ENCODE data around the gene P3H1. TPM values are rescaled to one million over a fixed set of nuclear protein-coding genes. Genes with fewer than 3 reads are reported as not detected.

The P3H1 gene
- polyA plus RNA-seq, 1 of the 3 experiments (the other 2 are of a cell fraction) = 66.8 TPM

- Histone ChIP-seq H3K4me2 (no peak overlapping the region), H3K9me3 (no peaks in the 10 kb centered on the region), H3K27me3 (ENCODE audit: insufficient read depth) (no peaks in the 10 kb centered on the region), H2AFZ (ENCODE audit: low read depth) (no peak overlapping the region), H3K36me3 (replicated peaks in 1 of 2; ENCODE audit: control insufficient read depth in 1 of 2, insufficient read depth in 2 of 2, low read length in 1 of 2) (peaks cover 0 to 5% of the 10 kb centered on the region in 2 experiments), H3K9ac (no peak overlapping the region), H3K9me2 (no peaks in the 10 kb centered on the region), H3K4me3 (ENCODE audit: low read depth in 2 of 2, low read length in 1 of 2) (no peak overlapping the region), H4K20me1 (ENCODE audit: insufficient read depth) (no peaks in the 10 kb centered on the region), H3F3A (replicated peaks; ENCODE audit: insufficient read depth) (no peaks in the 10 kb centered on the region), H3K27ac (ENCODE audit: low read depth in 2 of 2, low read length in 1 of 2) (no peak overlapping the region), H3K79me2 (ENCODE audit: insufficient read depth) (no peaks in the 10 kb centered on the region), H3K4me1 (ENCODE audit: control insufficient read depth in 1 of 2, insufficient read depth in 2 of 2, low read depth in 1 of 2, low read length in 1 of 2) (peaks cover 0 to 2% of the 10 kb centered on the region in 2 experiments; a peak in 1 of 4 replicates)
- DNase-seq = no peak
- 94% methylated on average over 5 of the region's 5 CpGs for WGBS (ENCODE audit: low lambda C conversion rate)
- CTCF ChIA-PET = interaction anchor here (1.0 to 7.8 kb wide), 4 partner anchors 9 to 107 kb away, joined by 3 to 26 read pairs (median 6); no protein-coding TSS in a partner anchor
- POLR2A ChIA-PET = no interaction called here
- TF ChIP-seq RAD21 (IDR thresholded peaks at IDR 0.05; ENCODE audit: low read length) (no peak), TEAD4 (IDR thresholded peaks at IDR 0.05; ENCODE audit: borderline replicate concordance, insufficient read depth) (no peak), EZH2phosphoT487 (IDR thresholded peaks at IDR 0.05; ENCODE audit: borderline replicate concordance, low read depth) (no peak), TAF1 (IDR thresholded peaks at IDR 0.05; ENCODE audit: borderline replicate concordance, low read depth, low read length) (no peak), CTCF (IDR thresholded peaks at IDR 0.05) (no peak), RFX5 (IDR thresholded peaks at IDR 0.05; ENCODE audit: low read length) (no peak), FOXJ3 (CRISPR knock-in tag; IDR thresholded peaks at IDR 0.05) (no peak), EP300 (IDR thresholded peaks at IDR 0.05; ENCODE audit: borderline replicate concordance in 1 of 2, low read depth in 1 of 2, low read length in 1 of 2) (no peak), USF1 (IDR thresholded peaks at IDR 0.05; ENCODE audit: borderline replicate concordance, low read depth) (no peak), GATA2 (CRISPR knock-in tag; IDR thresholded peaks at IDR 0.05) (no peak), JUND (IDR thresholded peaks at IDR 0.05) (no peak), USF2 (IDR thresholded peaks at IDR 0.05; ENCODE audit: borderline replicate concordance, low read depth, low read length) (no peak), YY1 (IDR thresholded peaks at IDR 0.05; ENCODE audit: low read depth) (no peak)
Observed at GRCh38 chr1:42806593-42806992, 39.8 kb upstream of the P3H1 start.

GRCh38 chr1:42806171-42806570, 39.3 kb upstream of the P3H1 start:
- no peaks in the 10 kb centered on the region for H3F3A ChIP-seq (replicated peaks; ENCODE audit: insufficient read depth)
- peaks cover 0 to 4% of the 10 kb centered on the region in 2 experiments for H3K36me3 ChIP-seq (replicated peaks in 1 of 2; ENCODE audit: control insufficient read depth in 1 of 2, insufficient read depth in 2 of 2, low read length in 1 of 2)
- H3K27me3 ChIP-seq (ENCODE audit: insufficient read depth) = no peaks in the 10 kb centered on the region
- no peaks in the 10 kb centered on the region for H3K9me2 ChIP-seq
- ChIA-PET POLR2A (no interaction called here), CTCF (interaction anchor here (1.0 to 7.8 kb wide), 4 partner anchors 10 to 107 kb away, joined by 3 to 26 read pairs (median 6); no protein-coding TSS in a partner anchor)
- H3K4me1 ChIP-seq (ENCODE audit: control insufficient read depth in 1 of 2, insufficient read depth in 2 of 2, low read depth in 1 of 2, low read length in 1 of 2) = peaks cover 0 to under 1% of the 10 kb centered on the region in 2 experiments; a peak in 1 of 4 replicates
- H3K9me3 ChIP-seq = no peaks in the 10 kb centered on the region
- no peak overlapping the region for H3K4me2 ChIP-seq
- no peaks in the 10 kb centered on the region for H4K20me1 ChIP-seq (ENCODE audit: insufficient read depth)
- no peak overlapping the region for H3K9ac ChIP-seq
- no peak for DNase-seq
- TF ChIP-seq RFX5 (IDR thresholded peaks at IDR 0.05; ENCODE audit: low read length) = no peak
- TF ChIP-seq RXRA (IDR thresholded peaks at IDR 0.05; ENCODE audit: borderline replicate concordance, low read depth) = no peak
- TF ChIP-seq MEF2A (IDR thresholded peaks at IDR 0.05; ENCODE audit: borderline replicate concordance, low read depth) = no peak
- no peak for TF ChIP-seq RCOR1 (IDR thresholded peaks at IDR 0.05; ENCODE audit: low read length)
- no peak for TF ChIP-seq MXI1 (IDR thresholded peaks at IDR 0.05; ENCODE audit: low read depth, low read length)
- H3K4me3 ChIP-seq (ENCODE audit: low read depth in 2 of 2, low read length in 1 of 2) = no peak overlapping the region
- no peaks in the 10 kb centered on the region for H3K79me2 ChIP-seq (ENCODE audit: insufficient read depth)
- no peak overlapping the region for H2AFZ ChIP-seq (ENCODE audit: low read depth)
- no peak overlapping the region for H3K27ac ChIP-seq (ENCODE audit: low read depth in 2 of 2, low read length in 1 of 2)

All from SK-N-SH (cell line).